Esophagus squamous epithelium (tissue), 4 donors: Measurements from ENCODE around the gene AARSD1.

Experiments
- POLR2A ChIP-seq, 4 donors: fragments of 450-650 bp; IDR thresholded peaks; one replicate each; pipeline ENCODE4 v1.6.1; 2017; ENCODE audit warnings: antibody characterized with exemption in 4 of 4, mild to moderate bottlenecking in 4 of 4, moderate library complexity in 3 of 4
- TF ChIP-seq, protein P1 (sequence below), 6 experiments: fragments of 450-650 bp in 4 of 6; fragments of 200-600 bp in 2 of 6; sonication (generic) in 2 of 6; IDR thresholded peaks; one replicate each; pipeline ENCODE4 v1.5.1; 2016 to 2019; ENCODE audit warnings: antibody characterized with exemption in 6 of 6, mild to moderate bottlenecking in 4 of 6, moderate library complexity in 4 of 6

DNA sequence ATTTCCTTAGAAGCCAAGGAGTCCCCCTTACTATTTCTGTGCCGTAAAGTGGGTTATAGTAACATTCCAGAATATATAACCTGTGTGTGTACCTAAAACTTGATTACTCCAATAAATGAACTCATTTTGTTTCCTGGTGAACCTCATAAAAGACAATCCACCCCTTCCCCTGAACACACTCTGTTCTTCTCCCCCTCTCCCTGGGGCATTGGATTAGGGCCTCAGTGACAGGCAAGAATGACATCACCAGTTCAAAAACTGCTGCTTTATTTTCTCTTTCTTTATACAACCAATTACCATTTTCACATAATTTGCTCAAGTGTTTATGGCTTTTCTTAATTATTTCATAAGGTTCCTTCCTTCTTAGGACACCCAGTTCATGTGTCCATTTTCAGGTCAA lies 17.4 kb downstream of the AARSD1 start:
- TF ChIP-seq, protein P1, sequence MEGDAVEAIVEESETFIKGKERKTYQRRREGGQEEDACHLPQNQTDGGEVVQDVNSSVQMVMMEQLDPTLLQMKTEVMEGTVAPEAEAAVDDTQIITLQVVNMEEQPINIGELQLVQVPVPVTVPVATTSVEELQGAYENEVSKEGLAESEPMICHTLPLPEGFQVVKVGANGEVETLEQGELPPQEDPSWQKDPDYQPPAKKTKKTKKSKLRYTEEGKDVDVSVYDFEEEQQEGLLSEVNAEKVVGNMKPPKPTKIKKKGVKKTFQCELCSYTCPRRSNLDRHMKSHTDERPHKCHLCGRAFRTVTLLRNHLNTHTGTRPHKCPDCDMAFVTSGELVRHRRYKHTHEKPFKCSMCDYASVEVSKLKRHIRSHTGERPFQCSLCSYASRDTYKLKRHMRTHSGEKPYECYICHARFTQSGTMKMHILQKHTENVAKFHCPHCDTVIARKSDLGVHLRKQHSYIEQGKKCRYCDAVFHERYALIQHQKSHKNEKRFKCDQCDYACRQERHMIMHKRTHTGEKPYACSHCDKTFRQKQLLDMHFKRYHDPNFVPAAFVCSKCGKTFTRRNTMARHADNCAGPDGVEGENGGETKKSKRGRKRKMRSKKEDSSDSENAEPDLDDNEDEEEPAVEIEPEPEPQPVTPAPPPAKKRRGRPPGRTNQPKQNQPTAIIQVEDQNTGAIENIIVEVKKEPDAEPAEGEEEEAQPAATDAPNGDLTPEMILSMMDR (IDR thresholded peaks at IDR 0.05), result no peak
- TF ChIP-seq POLR2A (IDR thresholded peaks at IDR 0.05), result no peak
